Left ventricle myocardium inferior (tissue), 1 donor: Measurements from ENCODE around the gene MIA3. TPM values are rescaled to one million over a fixed set of nuclear protein-coding genes. Genes with fewer than 3 reads are reported as not detected.

Source experiments
- DNase-seq: peaks from one replicate; pipeline ENCODE4 v3.0.0-alpha.2; 2020
- H3K27ac ChIP-seq: fragments of 200-600 bp; replicated peaks from 2 replicates; pipeline ENCODE4 v1.8.0; 2021
- H3K27me3 ChIP-seq: fragments of 200-600 bp; 2 replicates; pipeline ENCODE4 v1.8.0; 2021; ENCODE audit warnings: low read depth
- H3K36me3 ChIP-seq: fragments of 200-600 bp; 2 replicates; pipeline ENCODE4 v1.8.0; 2021
- H3K4me1 ChIP-seq: fragments of 200-600 bp; 2 replicates; pipeline ENCODE4 v1.8.0; 2021
- H3K4me3 ChIP-seq: fragments of 200-600 bp; 2 replicates; pipeline ENCODE4 v1.8.0; 2021; ENCODE audit warnings: mild to moderate bottlenecking, moderate library complexity
- H3K9me3 ChIP-seq: fragments of 200-600 bp; replicated peaks from 2 replicates; pipeline ENCODE4 v1.8.0; 2021
- CTCF ChIP-seq: fragments of 200-600 bp; IDR thresholded peaks from 2 replicates; pipeline ENCODE4 v1.8.0; 2021; ENCODE audit warnings: antibody characterized with exemption, mild to moderate bottlenecking, borderline replicate concordance
- intact Hi-C: fragments of 100-400 bp; cut with micrococcal nuclease; formaldehyde crosslinking; loops from one replicate; pipeline ENCODE4 v1.11.0; 2022
- total RNA-seq: library from RNA; stranded (reverse); fragmentation: NEBNext Ultra II Directional; extraction: Animal tissue kit (Norgen Biotek cat#: 25700); gene quantifications from one replicate; pipeline ENCODE4 v1.2.1, GENCODE V29; 2021
- donor health status: DM: no; HTN: yes; CAD: no; lungs with severe emphysema.

MIA3 gene
- total RNA-seq, 1 donor from 2014 or later, result 53.5 TPM

DNA sequence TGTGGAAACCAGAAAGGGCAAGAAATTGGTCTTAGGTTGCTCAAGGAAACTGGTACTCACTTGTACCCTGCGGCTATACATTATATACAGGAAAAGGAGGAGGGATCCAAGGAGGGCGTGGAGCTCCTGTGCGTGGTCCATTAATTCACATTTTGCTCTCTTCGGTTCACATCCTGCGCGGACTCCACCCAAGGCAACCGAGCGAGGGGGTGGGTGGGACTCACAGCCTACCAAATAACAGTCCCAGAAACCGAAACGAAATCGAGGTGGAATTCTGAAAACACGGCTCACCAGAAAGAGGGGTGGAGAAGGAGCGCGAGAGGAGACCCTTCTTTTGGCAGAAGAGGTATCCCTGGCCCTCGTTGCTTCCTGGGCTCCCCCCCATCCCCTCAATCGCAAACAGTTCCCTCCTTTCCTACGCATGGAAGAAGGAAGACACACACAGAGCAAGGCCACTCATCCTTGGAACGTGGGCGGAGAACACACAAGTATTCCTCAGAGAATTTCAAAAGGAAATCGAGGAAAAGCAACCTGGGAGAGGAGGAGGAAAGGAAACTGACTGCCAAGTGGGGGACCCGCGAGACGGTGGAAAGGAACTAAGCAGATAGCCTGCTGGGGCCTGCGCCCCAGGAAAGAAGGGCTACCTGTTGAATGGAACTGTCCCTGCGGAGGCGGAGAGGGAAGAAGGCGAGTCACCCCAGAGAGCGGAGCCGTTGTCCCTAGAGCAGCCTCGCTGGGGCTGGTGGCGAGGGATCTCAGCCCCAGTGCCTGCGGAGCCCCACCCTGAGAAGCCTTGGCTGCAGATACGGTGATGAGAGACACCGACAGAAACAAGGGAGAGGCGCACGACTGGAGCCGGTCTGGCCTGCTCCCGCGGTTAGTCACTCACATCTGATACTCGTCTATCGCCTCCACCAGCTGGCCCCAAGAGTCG, 93.7 kb downstream of the MIA3 start:
- no peaks in the 10 kb centered on the region for H3K9me3 ChIP-seq
- H3K36me3 ChIP-seq, result peaks cover 11% of the 10 kb centered on the region
- H3K4me1 ChIP-seq, result peaks cover 61% of the 10 kb centered on the region
- intact Hi-C loops, result no loop called here
- H3K27me3 ChIP-seq, result no peaks in the 10 kb centered on the region
- DNase-seq, result peak; percentile 57
- TF ChIP-seq CTCF, result no peak
- H3K4me3 ChIP-seq, result peak overlapping the region; percentile 94
- H3K27ac ChIP-seq, result peak overlapping the region; percentile 98

DNA sequence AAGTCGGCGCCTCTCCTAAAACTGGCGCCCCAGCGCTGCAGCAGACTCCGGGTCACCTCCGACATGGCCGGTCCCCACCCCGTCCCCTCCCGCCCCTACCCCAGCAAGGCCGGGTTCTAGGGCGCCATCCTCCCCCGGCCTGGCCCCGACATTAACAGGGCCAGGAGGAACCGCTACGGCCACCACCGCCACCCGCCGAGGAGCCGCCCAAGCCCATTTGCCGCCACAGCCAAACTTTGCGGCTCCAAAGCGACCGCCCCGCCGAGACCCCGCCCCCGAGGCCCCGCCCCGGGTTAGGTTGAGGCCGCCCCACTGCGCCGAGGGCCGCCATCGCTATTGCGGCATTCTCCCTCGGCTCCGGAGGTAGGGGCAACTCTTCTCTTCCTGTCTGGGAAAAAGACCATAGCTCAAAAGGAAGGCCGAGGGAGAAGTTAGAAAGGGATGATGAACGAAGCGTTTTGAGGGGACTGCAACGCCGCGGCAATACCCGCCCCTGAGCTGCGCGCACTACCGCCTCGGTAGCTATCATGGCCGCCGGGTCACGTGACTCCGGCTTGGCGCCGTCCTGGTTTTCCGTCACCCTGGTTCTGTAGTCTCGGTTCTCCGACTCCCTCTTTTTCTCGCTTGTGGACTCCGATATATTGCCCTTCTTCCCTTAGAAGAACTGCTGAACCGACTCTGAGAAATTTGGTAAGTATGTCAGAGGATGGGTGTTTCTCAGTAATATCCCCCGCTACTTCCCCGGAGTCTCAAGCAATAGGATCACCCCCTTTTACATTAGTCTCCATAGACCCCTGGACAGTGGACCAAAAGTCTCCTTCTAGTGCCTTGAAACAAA, 94.6 kb downstream of the MIA3 start, which contains the start of the genes AIDA and BROX:
Gene AIDA, minus strand, starts transcription at position 239 of the 838 bp plus-strand sequence. Its CDS starts 174 bp downstream, at position 65.
Gene BROX, plus strand, starts transcription at position 312 of the 838 bp plus-strand sequence. CDS start 3,136 bp downstream, outside the sequence.
- no peaks in the 10 kb centered on the region for H3K27me3 ChIP-seq
- peak within 1 kb of the TSS; percentile 94 for H3K4me3 ChIP-seq
- no peaks in the 10 kb centered on the region for H3K9me3 ChIP-seq
- peak; percentile 97 for DNase-seq
- peaks cover 19% of the 10 kb centered on the region for H3K36me3 ChIP-seq
- TF ChIP-seq CTCF, result no peak
- intact Hi-C loops, result no loop called here
- H3K27ac ChIP-seq, result peak within 1 kb of the TSS; percentile 98
- H3K4me1 ChIP-seq, result peaks cover 61% of the 10 kb centered on the region

GRCh38 chr1:222713091-222713961, 95.4 kb downstream of the MIA3 start:
- no peak for TF ChIP-seq CTCF
- no peaks in the 10 kb centered on the region for H3K9me3 ChIP-seq
- H3K27me3 ChIP-seq, result no peaks in the 10 kb centered on the region
- peak overlapping the region; percentile 98 for H3K27ac ChIP-seq
- peaks cover 27% of the 10 kb centered on the region for H3K36me3 ChIP-seq
- peak overlapping the region; percentile 94 for H3K4me3 ChIP-seq
- intact Hi-C loops, result no loop called here
- peaks cover 61% of the 10 kb centered on the region for H3K4me1 ChIP-seq
- peak; percentile 93 for DNase-seq

DNA sequence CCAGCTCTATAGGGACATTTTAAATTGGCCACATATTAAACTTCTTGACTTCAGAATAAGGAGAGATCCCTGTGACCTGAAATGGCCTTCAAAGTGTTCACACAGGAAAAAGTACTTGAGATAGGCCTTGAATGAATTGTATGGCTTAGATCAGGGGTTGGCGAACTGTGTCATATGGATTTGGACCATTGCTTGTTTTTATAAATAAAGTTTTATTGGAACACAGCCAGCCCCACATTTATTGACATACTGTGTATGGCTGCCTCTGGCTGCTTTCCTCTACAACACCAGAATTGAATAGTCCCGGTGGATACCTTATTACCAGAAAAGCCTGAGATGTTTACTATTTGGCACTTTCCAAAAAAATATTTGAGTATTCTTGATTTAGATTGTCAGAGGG, 98.5 kb downstream of the MIA3 start:
- Histone ChIP-seq H3K4me1 (peaks cover 30% of the 10 kb centered on the region), H3K36me3 (peaks cover 57% of the 10 kb centered on the region), H3K27me3 (no peaks in the 10 kb centered on the region), H3K4me3 (no peak overlapping the region), H3K27ac (no peak overlapping the region), H3K9me3 (no peaks in the 10 kb centered on the region)
- no peak for TF ChIP-seq CTCF
- no peak for DNase-seq
- intact Hi-C loops, result no loop called here

Other genes starting within 250 kb of the MIA3 start
- not detected for gene HHIPL2, start 70.0 kb upstream of the MIA3 start, total RNA-seq
- 2.5 TPM for gene TAF1A, start 28.2 kb upstream of the MIA3 start, total RNA-seq
- 46.3 TPM for gene AIDA, start 94.4 kb downstream of the MIA3 start, total RNA-seq
- 28.9 TPM for gene BROX, start 94.5 kb downstream of the MIA3 start, total RNA-seq
- not detected for gene FAM177B, start 119.1 kb downstream of the MIA3 start, total RNA-seq
- 3.4 TPM for gene DISP1, start 196.9 kb downstream of the MIA3 start, total RNA-seq